Measurements from ENCODE around the gene FAN1. TPM values are rescaled to one million over a fixed set of nuclear protein-coding genes. Genes with fewer than 3 reads are reported as not detected.

FAN1 gene
- total RNA-seq, 6 donors from 2014 or later = 10.2 to 22.0 (median 14.8) TPM

DNA sequence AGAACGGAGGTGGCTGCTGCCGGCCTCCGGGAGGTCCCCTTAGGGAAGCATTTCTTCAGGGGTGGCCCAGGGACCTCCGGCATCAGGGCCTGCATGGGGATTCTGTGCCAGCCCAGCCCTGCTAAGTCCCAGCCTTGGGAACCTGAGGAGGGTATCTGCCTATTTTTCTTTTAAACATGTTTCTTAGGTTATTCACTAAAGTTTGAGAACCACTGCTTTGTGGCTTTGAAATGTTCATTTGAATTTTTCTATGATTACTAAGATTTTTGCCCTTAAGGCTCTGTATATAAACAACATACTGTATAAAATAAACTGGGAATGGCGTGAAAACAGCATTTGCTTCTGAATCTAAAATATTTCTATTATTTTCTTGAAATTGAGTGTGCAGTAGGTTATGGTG, 24.4 kb downstream of the FAN1 start:
- no peak overlapping the region for H3K27ac ChIP-seq
- DNase-seq (peak in 1 of 2 donors; percentile 33), ATAC-seq (ENCODE audit: low FRiP score in 2 of 2) (no peak)
- TF ChIP-seq POLR2AphosphoS5 (IDR thresholded peaks at IDR 0.05) = no peak
- TF ChIP-seq, protein P1, sequence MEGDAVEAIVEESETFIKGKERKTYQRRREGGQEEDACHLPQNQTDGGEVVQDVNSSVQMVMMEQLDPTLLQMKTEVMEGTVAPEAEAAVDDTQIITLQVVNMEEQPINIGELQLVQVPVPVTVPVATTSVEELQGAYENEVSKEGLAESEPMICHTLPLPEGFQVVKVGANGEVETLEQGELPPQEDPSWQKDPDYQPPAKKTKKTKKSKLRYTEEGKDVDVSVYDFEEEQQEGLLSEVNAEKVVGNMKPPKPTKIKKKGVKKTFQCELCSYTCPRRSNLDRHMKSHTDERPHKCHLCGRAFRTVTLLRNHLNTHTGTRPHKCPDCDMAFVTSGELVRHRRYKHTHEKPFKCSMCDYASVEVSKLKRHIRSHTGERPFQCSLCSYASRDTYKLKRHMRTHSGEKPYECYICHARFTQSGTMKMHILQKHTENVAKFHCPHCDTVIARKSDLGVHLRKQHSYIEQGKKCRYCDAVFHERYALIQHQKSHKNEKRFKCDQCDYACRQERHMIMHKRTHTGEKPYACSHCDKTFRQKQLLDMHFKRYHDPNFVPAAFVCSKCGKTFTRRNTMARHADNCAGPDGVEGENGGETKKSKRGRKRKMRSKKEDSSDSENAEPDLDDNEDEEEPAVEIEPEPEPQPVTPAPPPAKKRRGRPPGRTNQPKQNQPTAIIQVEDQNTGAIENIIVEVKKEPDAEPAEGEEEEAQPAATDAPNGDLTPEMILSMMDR (IDR thresholded peaks at IDR 0.05) = no peak
- no peak for TF ChIP-seq POLR2A (IDR thresholded peaks at IDR 0.05)
- TF ChIP-seq EP300 (IDR thresholded peaks at IDR 0.05) = no peak
- H3K27me3 ChIP-seq = no peaks in the 10 kb centered on the region
- H3K4me3 ChIP-seq = no peak overlapping the region
- no peaks in the 10 kb centered on the region for H3K9me3 ChIP-seq
- H3K4me1 ChIP-seq = no peaks in the 10 kb centered on the region
- 89 to 93% methylated on average over 5 of the region's 5 CpGs for WGBS, 2 donors
- peaks cover 27 to 78% (median 54%) of the 10 kb centered on the region in 4 donors for H3K36me3 ChIP-seq

DNA sequence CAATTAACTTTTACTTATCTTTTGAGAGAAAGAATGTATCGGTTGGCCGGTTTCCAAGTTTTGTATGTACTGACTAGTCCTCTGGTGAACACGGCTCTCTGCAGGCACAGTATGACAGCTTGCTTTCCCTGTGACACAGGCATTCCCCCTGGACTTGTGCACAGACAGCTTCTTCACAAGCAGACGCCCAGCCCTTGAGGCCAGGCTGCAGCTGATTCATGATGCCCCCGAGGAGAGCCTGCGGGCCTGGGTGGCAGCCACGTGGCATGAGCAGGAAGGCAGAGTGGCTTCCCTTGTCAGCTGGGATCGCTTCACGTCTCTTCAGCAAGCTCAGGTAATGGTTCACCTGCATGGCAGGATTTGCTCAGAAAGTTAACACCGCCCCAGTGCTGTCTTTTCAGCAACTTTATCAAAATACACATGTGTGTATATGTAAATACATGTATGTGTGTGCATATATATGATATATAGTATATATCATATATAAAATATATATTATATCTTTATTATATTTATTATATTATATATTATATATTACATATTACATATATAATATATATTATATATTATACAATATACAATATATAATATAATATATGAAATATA, 25.5 kb downstream of the FAN1 start:
- H3K9me3 ChIP-seq = no peaks in the 10 kb centered on the region
- peaks cover 22 to 73% (median 45%) of the 10 kb centered on the region in 4 donors for H3K36me3 ChIP-seq
- no peak overlapping the region for H3K27ac ChIP-seq
- no peak overlapping the region for H3K4me3 ChIP-seq
- ATAC-seq (ENCODE audit: low FRiP score in 2 of 2) = no peak
- 84 to 86% methylated on average over 10 of the region's 10 CpGs for WGBS, 2 donors
- TF ChIP-seq EP300 (IDR thresholded peaks at IDR 0.05) (no peak), POLR2A (IDR thresholded peaks at IDR 0.05) (no peak), POLR2AphosphoS5 (IDR thresholded peaks at IDR 0.05) (no peak)
- TF ChIP-seq, protein P1 (IDR thresholded peaks at IDR 0.05) = no peak
- no peaks in the 10 kb centered on the region for H3K4me1 ChIP-seq
- DNase-seq = peak in 1 of 2 donors; percentile 61
- H3K27me3 ChIP-seq = no peaks in the 10 kb centered on the region

- no peak overlapping the region for H3K4me3 ChIP-seq
- WGBS, 2 donors = 96 to 99% methylated on average over 4 of the region's 4 CpGs
- H3K4me1 ChIP-seq = no peaks in the 10 kb centered on the region
- peaks cover 17 to 72% (median 39%) of the 10 kb centered on the region in 4 donors for H3K36me3 ChIP-seq
- no peak overlapping the region for H3K27ac ChIP-seq
- no peaks in the 10 kb centered on the region for H3K27me3 ChIP-seq
- TF ChIP-seq POLR2AphosphoS5 (IDR thresholded peaks at IDR 0.05) (no peak), POLR2A (IDR thresholded peaks at IDR 0.05) (no peak)
- no peaks in the 10 kb centered on the region for H3K9me3 ChIP-seq
- no peak for ATAC-seq (ENCODE audit: low FRiP score in 2 of 2)
- peak in 1 of 2 donors; percentile 16 for DNase-seq
Observed at GRCh38 chr15:30929982-30930381, 26.3 kb downstream of the FAN1 start.

DNA sequence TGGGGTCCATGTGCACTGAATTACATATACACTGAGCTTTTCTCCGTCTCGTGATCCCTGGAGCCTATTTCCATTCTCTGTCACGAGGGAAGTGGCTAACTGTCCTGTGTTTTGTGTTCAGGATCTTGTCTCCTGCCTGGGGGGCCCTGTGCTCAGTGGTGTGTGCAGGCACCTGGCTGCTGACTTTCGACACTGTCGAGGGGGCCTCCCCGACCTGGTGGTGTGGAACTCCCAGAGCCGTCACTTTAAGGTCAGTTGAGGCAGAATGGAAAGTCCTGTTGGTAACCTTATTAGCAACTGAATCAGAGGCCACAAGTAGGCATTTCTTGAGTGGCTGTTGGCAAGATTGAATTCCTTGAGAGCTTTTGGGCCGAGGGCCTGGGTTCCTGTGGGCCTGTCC, 26.7 kb downstream of the FAN1 start:
- TF ChIP-seq, protein P1 (IDR thresholded peaks at IDR 0.05) = no peak
- no peak for TF ChIP-seq POLR2AphosphoS5 (IDR thresholded peaks at IDR 0.05)
- no peak for TF ChIP-seq POLR2A (IDR thresholded peaks at IDR 0.05)
- no peak for TF ChIP-seq EP300 (IDR thresholded peaks at IDR 0.05)
- peaks cover 14 to 72% (median 36%) of the 10 kb centered on the region in 4 donors for H3K36me3 ChIP-seq

GRCh38 chr15:30933293-30933692, 29.6 kb downstream of the FAN1 start:
- H3K27me3 ChIP-seq = no peaks in the 10 kb centered on the region
- no peaks in the 10 kb centered on the region for H3K4me1 ChIP-seq
- ATAC-seq (ENCODE audit: low FRiP score in 2 of 2) = no peak
- H3K4me3 ChIP-seq = no peak overlapping the region
- no peak for TF ChIP-seq POLR2AphosphoS5 (IDR thresholded peaks at IDR 0.05)
- TF ChIP-seq POLR2A (IDR thresholded peaks at IDR 0.05) = no peak
- TF ChIP-seq, protein P1 (IDR thresholded peaks at IDR 0.05) = no peak
- no peak for TF ChIP-seq EP300 (IDR thresholded peaks at IDR 0.05)
- H3K27ac ChIP-seq = no peak overlapping the region
- no peak for DNase-seq
- H3K9me3 ChIP-seq = no peaks in the 10 kb centered on the region
- H3K36me3 ChIP-seq = peaks cover 5 to 69% (median 23%) of the 10 kb centered on the region in 4 donors

More for the DNA sequence above, 26.7 kb downstream of the FAN1 start:
- Histone ChIP-seq H3K27me3 (no peaks in the 10 kb centered on the region), H3K27ac (no peak overlapping the region), H3K4me3 (no peak overlapping the region), H3K9me3 (no peaks in the 10 kb centered on the region), H3K4me1 (no peaks in the 10 kb centered on the region)
- DNase-seq (peak in 1 of 2 donors; percentile 13), ATAC-seq (ENCODE audit: low FRiP score in 2 of 2) (no peak)
- WGBS, 2 donors = 92 to 96% methylated on average over 6 to 8 of the region's 8 CpGs

Data from upper lobe of left lung (tissue), 6 donors.